GM23338 (cell line): Measurements from ENCODE around the gene DHX58. TPM values are rescaled to one million over a fixed set of nuclear protein-coding genes. Genes with fewer than 3 reads are reported as not detected.

Experiments used
- EZH2phosphoT487 ChIP-seq: fragments of 200-600 bp; sonication (generic); IDR thresholded peaks from one replicate; pipeline ENCODE4 v1.8.1; 2018; ENCODE audit warnings: antibody characterized with exemption; ENCODE audit not compliant: unreplicated experiment
- NANOG ChIP-seq: IDR thresholded peaks from 2 replicates; pipeline ENCODE4 v1.6.1; 2016; ENCODE audit warnings: antibody characterized with exemption, borderline replicate concordance
- POLR2AphosphoS5 ChIP-seq: IDR thresholded peaks from 2 replicates; pipeline ENCODE4 v1.6.1; 2016; ENCODE audit warnings: antibody characterized with exemption, low read depth
- REST ChIP-seq: IDR thresholded peaks from one replicate; pipeline ENCODE4 v1.6.1; 2018; ENCODE audit warnings: antibody characterized with exemption; ENCODE audit not compliant: unreplicated experiment
- STAT1 ChIP-seq: IDR thresholded peaks from one replicate; pipeline ENCODE4 v1.6.1; 2016; ENCODE audit warnings: antibody characterized with exemption; ENCODE audit not compliant: unreplicated experiment
- ZNF331 ChIP-seq: fragments of 250-450 bp; sonication (Bioruptor Pico); IDR thresholded peaks from 2 replicates; pipeline ENCODE4 v1.5.0; 2020; ENCODE audit warnings: low read depth, mild to moderate bottlenecking, moderate library complexity
- ZNF462 ChIP-seq: fragments of 250-450 bp; sonication (Bioruptor Pico); IDR thresholded peaks from 2 replicates; pipeline ENCODE4 v1.5.0; 2020; ENCODE audit warnings: mild to moderate bottlenecking, moderate library complexity
- polyA plus RNA-seq: library from polyadenylated mRNA; unstranded; fragments of >200 nt; fragmentation: Nextera tagmentation; extraction: Ambion mirVana; gene quantifications from 2 replicates; pipeline ENCODE4 v1.2.1, GENCODE V29; 2016
- total RNA-seq: library from RNA; depleted of rRNA; stranded (reverse); fragments of >200 nt; shearing (Covaris generic); gene quantifications from 2 replicates; pipeline ENCODE4 v1.2.3, GENCODE V29; 2014

The DHX58 gene
- total and polyA plus RNA-seq, 2 experiments from 2014 or later = 4.1 to 6.6 TPM

- TF ChIP-seq ZNF462 (CRISPR knock-in tag) (no peak), EZH2phosphoT487 (no peak), REST (no peak), NANOG (no peak), POLR2AphosphoS5 (no peak), STAT1 (no peak), ZNF331 (CRISPR knock-in tag) (no peak)
These were observed 503 bp downstream of the DHX58 start (continued) for GRCh38 chr17:42111871-42112551.
